ENCODE data around the gene ACSM2A. TPM values are rescaled to one million over a fixed set of nuclear protein-coding genes. Genes with fewer than 3 reads are reported as not detected.

ACSM2A gene
- not detected in 2 replicates for total RNA-seq

GRCh38 chr16:20451364-20451763, at the start of gene ACSM2A:
Gene ACSM2A, plus strand, starts transcription at chr16:20451521. Its CDS starts 8,594 bp downstream, at chr16:20460115.

GRCh38 chr16:20404637-20405036, 46.7 kb upstream of the ACSM2A start, which contains the start of gene PDILT:
Gene PDILT, minus strand, starts transcription at chr16:20404737. Its CDS starts 5,437 bp downstream, at chr16:20399300.

GRCh38 chr16:20409398-20410120, 41.8 kb upstream of the ACSM2A start, which contains the start of gene ACSM5:
Gene ACSM5, plus strand, starts transcription at chr16:20409534. Its CDS starts 1,951 bp downstream, at chr16:20411485.

Other genes with a start within 250 kb of the ACSM2A start
- not detected in 2 replicates for gene GP2, start 124.0 kb upstream of the ACSM2A start, total RNA-seq
- not detected in 2 replicates for gene UMOD, start 98.8 kb upstream of the ACSM2A start, total RNA-seq
- not detected in 2 replicates for gene PDILT, start 46.8 kb upstream of the ACSM2A start, total RNA-seq
- gene ACSM5, start 42.0 kb upstream of the ACSM2A start, total RNA-seq = 0.13 and 0.97 TPM in 2 replicates
- not detected in 2 replicates for gene ACSM2B, start 124.8 kb downstream of the ACSM2A start, total RNA-seq
- not detected in 2 replicates for gene ACSM1, start 246.2 kb downstream of the ACSM2A start, total RNA-seq

All from articular chondrocyte of knee joint (primary cell).